Cardiac muscle cell (in vitro differentiated cells and primary cell): Measurements from ENCODE around the gene HDAC4. TPM values are rescaled to one million over a fixed set of nuclear protein-coding genes. Genes with fewer than 3 reads are reported as not detected.

Experiments
- DNase-seq, 2 donors: peaks; one replicate each; pipeline versions ENCODE4 v3.0.0 to v3.0.0-alpha.2; 2010 to 2017; ENCODE audit warnings: low read depth in 1 of 2, low spot score in 1 of 2
- H3K27ac ChIP-seq: fragments of 200-600 bp; sonication (generic); 2 replicates; pipeline ENCODE4 v1.5.1; 2016
- H3K27me3 ChIP-seq: fragments of 200-600 bp; sonication (generic); 2 replicates; pipeline ENCODE4 v1.6.0; 2016; ENCODE audit warnings: control low read depth
- H3K36me3 ChIP-seq: fragments of 200-600 bp; sonication (generic); 2 replicates; pipeline ENCODE4 v1.5.1; 2016; ENCODE audit warnings: control low read depth
- H3K4me1 ChIP-seq: fragments of 200-600 bp; sonication (generic); 2 replicates; pipeline ENCODE4 v1.8.1; 2017; ENCODE audit warnings: low read depth, mild to moderate bottlenecking, mixed run types
- H3K4me3 ChIP-seq: fragments of 200-600 bp; sonication (generic); 2 replicates; pipeline ENCODE4 v1.5.1; 2016; ENCODE audit warnings: mild to moderate bottlenecking
- H3K9me3 ChIP-seq: fragments of 200-600 bp; sonication (generic); 2 replicates; pipeline ENCODE4 v1.5.1; 2017; ENCODE audit warnings: low read depth, mild to moderate bottlenecking, control low read depth
- CTCF ChIP-seq: IDR thresholded peaks from 2 replicates; pipeline ENCODE4 v1.5.1; 2012; ENCODE audit warnings: low read depth, mild to moderate bottlenecking, low read length
- polyA plus RNA-seq: library from polyadenylated mRNA; unstranded; fragments of >200 nt; fragmentation: Nextera tagmentation; extraction: Ambion mirVana; gene quantifications from 2 replicates; pipeline ENCODE4 v1.2.1, GENCODE V29; 2016
- total RNA-seq: library from RNA; depleted of rRNA; stranded (reverse); fragments of >200 nt; gene quantifications from 2 replicates; pipeline ENCODE4 v1.2.3, GENCODE V29; 2016

Gene HDAC4
- total and polyA plus RNA-seq, 2 experiments from 2014 or later, result 7.0 to 41.6 TPM

GRCh38 chr2:239082425-239082824, 318.4 kb downstream of the HDAC4 start:
- H3K9me3 ChIP-seq, result no peaks in the 10 kb centered on the region
- H3K4me3 ChIP-seq, result no peak overlapping the region
- no peaks in the 10 kb centered on the region for H3K4me1 ChIP-seq
- no peak overlapping the region for H3K27ac ChIP-seq
- H3K36me3 ChIP-seq, result no peaks in the 10 kb centered on the region
- H3K27me3 ChIP-seq, result no peaks in the 10 kb centered on the region
- no peak for TF ChIP-seq CTCF
- no peak for DNase-seq

- Histone ChIP-seq H3K4me3 (no peak overlapping the region), H3K27me3 (no peaks in the 10 kb centered on the region), H3K9me3 (no peaks in the 10 kb centered on the region), H3K4me1 (no peaks in the 10 kb centered on the region), H3K36me3 (no peaks in the 10 kb centered on the region), H3K27ac (no peak overlapping the region)
- no peak for TF ChIP-seq CTCF
- no peak for DNase-seq
Observed at GRCh38 chr2:239081622-239082021, 319.2 kb downstream of the HDAC4 start.

GRCh38 chr2:239081046-239081445, 319.8 kb downstream of the HDAC4 start:
- no peak for DNase-seq
- no peaks in the 10 kb centered on the region for H3K36me3 ChIP-seq
- H3K4me1 ChIP-seq, result no peaks in the 10 kb centered on the region
- no peaks in the 10 kb centered on the region for H3K9me3 ChIP-seq
- TF ChIP-seq CTCF, result no peak
- no peak overlapping the region for H3K27ac ChIP-seq
- no peak overlapping the region for H3K4me3 ChIP-seq
- H3K27me3 ChIP-seq, result no peaks in the 10 kb centered on the region

- Histone ChIP-seq H3K9me3 (no peaks in the 10 kb centered on the region), H3K4me3 (no peak overlapping the region), H3K27ac (no peak overlapping the region), H3K4me1 (no peaks in the 10 kb centered on the region), H3K36me3 (no peaks in the 10 kb centered on the region), H3K27me3 (no peaks in the 10 kb centered on the region)
- DNase-seq, result no peak
- no peak for TF ChIP-seq CTCF
Observed at GRCh38 chr2:239079671-239080294, 321.0 kb downstream of the HDAC4 start.

- no peaks in the 10 kb centered on the region for H3K36me3 ChIP-seq
- H3K9me3 ChIP-seq, result no peaks in the 10 kb centered on the region
- no peak overlapping the region for H3K27ac ChIP-seq
- no peak for DNase-seq
- no peak for TF ChIP-seq CTCF
- H3K4me3 ChIP-seq, result no peak overlapping the region
- H3K27me3 ChIP-seq, result no peaks in the 10 kb centered on the region
- H3K4me1 ChIP-seq, result no peaks in the 10 kb centered on the region
Observed at GRCh38 chr2:239078128-239078924, 322.5 kb downstream of the HDAC4 start.
